K562 (cell line): Measurements from ENCODE around the gene PDE1A. TPM values are rescaled to one million over a fixed set of nuclear protein-coding genes. Genes with fewer than 3 reads are reported as not detected.

Experiments used
- CBFA2T3 ChIP-seq: fragments of 450-650 bp; IDR thresholded peaks from 2 replicates; pipeline ENCODE4 v1.6.1; 2017
- FOXA3 ChIP-seq, 2 experiments: fragments of 450-650 bp in 1 of 2; sonication (generic) in 1 of 2; formaldehyde crosslinking; IDR thresholded peaks in 1 of 2; conservative IDR thresholded peaks in 1 of 2; 2 replicates each; pipeline versions ENCODE4 v1.4.0 to v1.8.0; 2020 to 2022; ENCODE audit warnings: mild to moderate bottlenecking in 2 of 2, missing genetic modification reagents in 1 of 2
- MTF1 ChIP-seq: fragments of 250-450 bp; sonication (Bioruptor Pico); IDR thresholded peaks from 2 replicates; pipeline ENCODE4 v1.9.0; 2021; ENCODE audit warnings: moderate library complexity, mild to moderate bottlenecking, inconsistent platforms, borderline replicate concordance
- NFXL1 ChIP-seq: fragments of 450-650 bp; formaldehyde crosslinking; IDR thresholded peaks from 2 replicates; pipeline ENCODE4 v1.4.0; 2021; ENCODE audit warnings: mild to moderate bottlenecking
- NR2C2 ChIP-seq, 2 experiments: fragments of 200-800 bp in 1 of 2; sonication (Bioruptor generic) in 1 of 2; sonication (generic) in 1 of 2; formaldehyde crosslinking in 1 of 2; IDR thresholded peaks; 2 replicates each; pipeline versions ENCODE4 v1.6.1 to v1.8.0; 2016 to 2022; ENCODE audit warnings: mild to moderate bottlenecking in 1 of 2, missing compliant biosample characterization in 1 of 2, missing genetic modification characterization in 1 of 2, missing genetic modification reagents in 1 of 2
- RBM17 ChIP-seq: fragments of 200-400 bp; formaldehyde crosslinking; IDR thresholded peaks from 2 replicates; pipeline ENCODE4 v1.6.1; 2017; ENCODE audit warnings: low read depth, mild to moderate bottlenecking, low read length, borderline replicate concordance
- ZBTB7A ChIP-seq: IDR thresholded peaks from 2 replicates; pipeline ENCODE4 v1.6.1; 2011; ENCODE audit warnings: low read depth, mild to moderate bottlenecking, low read length, moderate library complexity, borderline replicate concordance; ENCODE audit not compliant: control insufficient read depth
- ZNF274 ChIP-seq: IDR thresholded peaks from 2 replicates; pipeline ENCODE4 v1.6.1; 2011; ENCODE audit warnings: low read depth, mild to moderate bottlenecking, low read length, moderate library complexity, borderline replicate concordance
- ZNF444 ChIP-seq: fragments of 250-450 bp; sonication (Bioruptor Pico); IDR thresholded peaks from 2 replicates; pipeline ENCODE4 v1.4.0; 2020; ENCODE audit warnings: mild to moderate bottlenecking, moderate library complexity
- polyA plus RNA-seq, 8 experiments: library from polyadenylated mRNA; depleted of rRNA in 4 of 8; stranded (reverse) in 5 of 8; unstranded in 3 of 8; fragments of >200 nt; fragmentation: Nextera tagmentation in 2 of 8; fragmentation: Illumina TruSeq in 1 of 8; extraction: Ambion mirVana in 2 of 8; extraction: Trizol in 1 of 8; gene quantifications; 2 replicates each; pipeline versions ENCODE4 v1.2.1 to v1.2.3, GENCODE V29; 2011 to 2014; ENCODE audit warnings: inconsistent platforms in 1 of 8, missing spikeins in 1 of 8
- total RNA-seq, 7 experiments: library from RNA; depleted of rRNA in 6 of 7; stranded (reverse); fragments of >200 nt in 6 of 7; fragmentation: Illumina TruSeq in 2 of 7; extraction: Trizol in 2 of 7; gene quantifications; 2 replicates each; pipeline versions ENCODE4 v1.2.1 to v1.2.3, GENCODE V29; 2011 to 2021; ENCODE audit warnings: low replicate concordance in 1 of 7
- TF ChIP-seq, protein P1 (sequence below): fragments of 250-450 bp; sonication (Bioruptor Pico); IDR thresholded peaks from 2 replicates; pipeline ENCODE4 v1.8.0; 2022; ENCODE audit warnings: inconsistent platforms, mild to moderate bottlenecking, moderate library complexity, borderline replicate concordance

PDE1A gene
- total and polyA plus RNA-seq, 9 of the 15 experiments (the other 6 are each of a cell fraction or from before 2014, with no cell fraction given), result 0.14 to 0.91 (median 0.32) TPM

DNA sequence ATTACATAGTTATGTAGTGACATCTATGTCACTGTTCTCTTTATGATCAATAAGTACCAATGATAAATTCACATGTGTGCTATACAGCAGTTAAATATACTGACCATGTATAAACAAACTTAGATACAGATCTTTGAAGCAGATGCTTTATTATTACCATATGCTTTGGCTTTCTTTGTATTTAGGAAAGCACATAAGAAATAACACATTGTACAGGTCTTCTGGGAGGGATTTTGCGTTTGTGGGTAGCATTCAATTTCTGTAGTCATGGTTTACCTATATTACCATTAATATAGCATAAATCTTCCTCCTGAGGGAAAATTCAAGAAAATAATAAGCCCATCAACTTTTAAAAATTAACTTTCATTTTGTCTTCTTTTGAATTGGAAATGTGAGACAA is 1.6 kb upstream of the PDE1A start (continued):
- TF ChIP-seq NR2C2 (CRISPR knock-in tag; IDR thresholded peaks at IDR 0.05) (no peak), NR2C2 (tag; IDR thresholded peaks at IDR 0.05) (no peak), CBFA2T3 (no peak), NFXL1 (CRISPR knock-in tag) (no peak), FOXA3 (CRISPR knock-in tag; conservative IDR thresholded peaks at IDR 0.05 in 1 of 2, IDR thresholded peaks at IDR 0.05 in 1 of 2) (no peak), ZNF444 (CRISPR knock-in tag) (no peak), RBM17 (no peak), ZNF274 (no peak), MTF1 (CRISPR knock-in tag) (no peak), ZBTB7A (no peak)
- TF ChIP-seq, protein P1, sequence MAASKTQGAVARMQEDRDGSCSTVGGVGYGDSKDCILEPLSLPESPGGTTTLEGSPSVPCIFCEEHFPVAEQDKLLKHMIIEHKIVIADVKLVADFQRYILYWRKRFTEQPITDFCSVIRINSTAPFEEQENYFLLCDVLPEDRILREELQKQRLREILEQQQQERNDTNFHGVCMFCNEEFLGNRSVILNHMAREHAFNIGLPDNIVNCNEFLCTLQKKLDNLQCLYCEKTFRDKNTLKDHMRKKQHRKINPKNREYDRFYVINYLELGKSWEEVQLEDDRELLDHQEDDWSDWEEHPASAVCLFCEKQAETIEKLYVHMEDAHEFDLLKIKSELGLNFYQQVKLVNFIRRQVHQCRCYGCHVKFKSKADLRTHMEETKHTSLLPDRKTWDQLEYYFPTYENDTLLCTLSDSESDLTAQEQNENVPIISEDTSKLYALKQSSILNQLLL (CRISPR knock-in tag), result no peak
- TF ChIP-seq, all 486 proteins: peak for 0
